Esophagus mucosa (tissue), 1 donor: ENCODE data around the gene OPRL1. TPM values are rescaled to one million over a fixed set of nuclear protein-coding genes. Genes with fewer than 3 reads are reported as not detected.

Source experiments
- ATAC-seq: fragments of 200-7000 bp; cut with Tn5 transposase; one replicate; pipeline ENCODE4 v1.9.1; 2020
- total RNA-seq: library from RNA; stranded (reverse); gene quantifications from one replicate; pipeline ENCODE4 v1.2.4, GENCODE V29; 2023
- donor health status: DM: yes; HTN: yes; CAD: no.

Gene OPRL1
- total RNA-seq, 1 donor from 2014 or later: 0.12 TPM

DNA sequence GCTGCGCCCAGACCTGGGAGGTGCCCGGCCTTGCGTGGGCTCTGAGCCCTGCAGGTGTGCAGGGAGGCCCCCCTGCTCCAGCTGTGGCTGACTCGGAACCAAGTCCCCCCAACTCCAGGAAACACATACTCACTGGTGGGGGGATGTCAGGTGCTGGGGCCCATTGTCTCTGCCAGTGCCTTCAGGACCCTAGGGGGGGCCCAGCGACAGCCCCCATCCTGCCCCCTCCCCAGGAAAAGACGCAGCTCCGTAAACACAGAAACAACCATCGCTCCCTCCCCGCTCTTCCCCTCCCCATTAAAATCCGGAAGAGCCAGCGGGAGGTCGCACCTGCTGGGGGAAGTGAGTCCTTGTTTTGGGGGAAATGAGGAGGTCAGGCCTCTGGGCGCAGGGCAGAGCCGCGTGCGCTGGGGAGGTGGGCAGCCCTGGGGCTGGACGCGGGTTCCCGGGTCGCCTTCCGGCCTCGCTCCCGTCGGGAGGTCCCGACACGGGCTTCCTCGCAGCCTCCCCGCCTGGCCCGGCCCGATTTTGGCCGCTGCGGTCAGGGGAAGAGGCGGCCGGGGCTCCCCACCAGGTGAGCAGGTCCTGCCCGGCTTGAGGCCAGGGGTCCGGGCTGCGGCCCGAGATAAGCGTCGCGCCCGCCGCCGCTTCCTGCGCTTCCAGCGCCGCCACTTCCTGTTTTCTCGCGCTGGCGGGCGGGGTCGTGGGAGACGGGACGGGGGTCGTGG lies 37.7 kb upstream of the OPRL1 start:
- no peak for ATAC-seq

DNA sequence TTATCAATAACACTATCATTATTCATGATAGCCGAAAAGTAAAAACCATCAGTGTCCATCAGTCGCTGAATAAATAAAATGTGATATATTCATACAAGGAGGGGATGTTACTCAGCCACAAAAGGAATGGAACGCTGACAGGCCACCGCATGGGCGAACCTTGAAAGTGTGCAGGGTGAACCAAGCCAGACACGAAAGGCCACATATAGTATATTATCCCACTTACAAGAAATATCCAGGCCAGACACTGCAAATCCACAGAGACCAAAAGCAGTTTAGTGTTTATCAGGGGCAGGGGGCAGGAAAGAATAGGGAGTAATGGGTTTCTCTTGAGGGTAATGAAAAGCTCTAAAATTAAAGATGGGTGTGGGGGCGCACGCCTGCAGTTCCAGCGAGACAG lies 36.1 kb upstream of the OPRL1 start:
- no peak for ATAC-seq

GRCh38 chr20:64044484-64045247 lies 35.2 kb upstream of the OPRL1 start:
- peak; percentile 57 for ATAC-seq

- ATAC-seq: peak; percentile 19
These were observed 34.4 kb upstream of the OPRL1 start for GRCh38 chr20:64045346-64046011.

GRCh38 chr20:64047046-64047389 lies 32.9 kb upstream of the OPRL1 start:
- no peak for ATAC-seq

GRCh38 chr20:64047968-64048401 lies 31.9 kb upstream of the OPRL1 start:
- ATAC-seq: no peak

GRCh38 chr20:64048402-64049044 lies 31.4 kb upstream of the OPRL1 start:
- ATAC-seq: no peak

GRCh38 chr20:64049060-64049877 lies 30.6 kb upstream of the OPRL1 start, which contains the start of gene SOX18:
TSS of gene SOX18 (minus strand) at chr20:64049639. CDS start at chr20:64049516, 123 bp downstream.
- ATAC-seq: no peak

- no peak for ATAC-seq
These were observed 30.0 kb upstream of the OPRL1 start for GRCh38 chr20:64049878-64050260.

DNA sequence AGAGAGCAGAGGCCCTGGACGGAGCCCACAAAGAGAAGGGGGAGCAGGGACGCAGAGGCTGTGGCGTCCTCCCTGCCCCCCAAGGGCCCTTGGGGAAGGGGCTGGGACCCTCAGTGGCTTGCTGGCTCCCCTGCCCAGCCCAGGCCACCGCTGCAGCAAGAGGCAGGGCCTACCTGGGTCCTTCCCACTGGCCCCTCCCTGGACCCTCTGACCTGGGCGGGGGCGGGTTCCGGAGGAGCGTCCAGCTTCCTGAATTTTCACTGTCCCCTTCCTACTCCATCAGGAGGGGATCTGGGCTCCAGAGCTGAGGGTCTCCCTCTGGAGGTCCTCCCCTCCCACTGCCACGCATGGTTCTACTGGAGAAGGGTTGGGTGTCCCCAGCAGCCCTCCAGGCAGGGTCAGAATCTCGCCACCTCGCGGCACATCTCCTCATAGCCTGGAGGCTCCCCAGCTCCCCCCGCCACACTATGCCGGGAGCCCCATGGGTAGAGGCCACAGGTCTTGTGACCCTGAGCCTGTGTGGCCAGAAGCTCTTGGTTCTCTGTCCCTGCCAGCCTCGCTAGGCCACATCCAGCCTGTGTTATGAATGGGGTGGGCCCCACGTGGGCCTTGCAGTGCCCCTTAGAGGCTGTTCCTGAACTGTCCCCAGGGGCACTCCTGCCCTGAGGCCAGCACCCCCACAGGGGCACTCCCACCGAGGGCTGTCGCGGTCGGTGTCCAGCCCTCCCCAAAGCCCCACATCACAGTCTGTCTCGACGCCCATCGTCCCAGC lies 29.4 kb upstream of the OPRL1 start:
- no peak for ATAC-seq

- ATAC-seq: no peak
These were observed 28.8 kb upstream of the OPRL1 start for GRCh38 chr20:64051033-64051452.

- ATAC-seq: peak; percentile 34
These were observed 28.1 kb upstream of the OPRL1 start for GRCh38 chr20:64051561-64052325.

DNA sequence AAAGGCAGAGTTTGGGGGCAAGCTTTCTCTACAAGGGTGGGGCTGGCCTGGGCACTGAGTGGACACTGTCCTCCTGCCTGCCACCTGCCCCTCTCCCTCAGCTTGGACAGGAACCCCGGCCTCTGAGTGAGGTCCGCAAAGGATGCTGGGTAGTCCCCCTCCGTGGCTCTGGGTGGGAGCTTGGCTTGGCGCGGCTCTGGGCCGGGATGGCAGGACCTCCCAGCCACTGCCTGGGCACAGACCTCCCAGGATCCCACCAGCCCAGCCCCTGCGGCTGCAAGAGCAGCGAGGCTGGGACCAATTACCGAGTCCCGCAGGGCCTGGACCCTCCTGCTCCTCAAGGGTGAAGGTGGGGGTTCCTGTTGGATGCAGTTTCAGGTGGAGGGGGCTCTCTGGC lies 27.6 kb upstream of the OPRL1 start:
- no peak for ATAC-seq

GRCh38 chr20:64052987-64053840 lies 26.7 kb upstream of the OPRL1 start:
- ATAC-seq: peak; percentile 31

GRCh38 chr20:64053841-64054661 lies 25.8 kb upstream of the OPRL1 start:
- peak; percentile 12 for ATAC-seq

DNA sequence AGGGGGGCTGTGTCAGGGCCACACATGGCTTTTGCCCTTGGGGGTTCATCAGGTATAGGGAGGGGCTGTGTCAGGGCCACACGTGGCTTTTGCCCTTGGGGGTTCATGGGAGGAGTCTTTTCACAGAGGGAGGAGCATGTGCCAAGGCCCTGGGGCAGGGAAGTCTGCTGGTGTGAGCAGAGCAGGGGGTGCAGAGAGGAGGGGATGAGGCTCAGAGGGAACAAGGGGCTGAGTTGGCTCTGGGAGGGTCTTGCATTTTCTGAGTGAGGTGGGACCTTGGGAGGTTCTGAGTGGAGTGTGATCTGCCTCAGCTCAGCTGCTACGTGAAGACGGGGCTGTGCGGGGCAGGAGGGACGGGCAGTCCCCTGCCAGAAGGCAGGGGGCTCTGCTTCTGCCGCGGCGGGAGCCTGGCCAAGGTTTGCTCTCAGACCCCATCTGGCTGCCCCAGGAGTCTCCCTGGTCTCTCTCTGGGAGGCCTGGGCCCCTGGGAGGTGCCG lies 24.4 kb upstream of the OPRL1 start:
- ATAC-seq: no peak

DNA sequence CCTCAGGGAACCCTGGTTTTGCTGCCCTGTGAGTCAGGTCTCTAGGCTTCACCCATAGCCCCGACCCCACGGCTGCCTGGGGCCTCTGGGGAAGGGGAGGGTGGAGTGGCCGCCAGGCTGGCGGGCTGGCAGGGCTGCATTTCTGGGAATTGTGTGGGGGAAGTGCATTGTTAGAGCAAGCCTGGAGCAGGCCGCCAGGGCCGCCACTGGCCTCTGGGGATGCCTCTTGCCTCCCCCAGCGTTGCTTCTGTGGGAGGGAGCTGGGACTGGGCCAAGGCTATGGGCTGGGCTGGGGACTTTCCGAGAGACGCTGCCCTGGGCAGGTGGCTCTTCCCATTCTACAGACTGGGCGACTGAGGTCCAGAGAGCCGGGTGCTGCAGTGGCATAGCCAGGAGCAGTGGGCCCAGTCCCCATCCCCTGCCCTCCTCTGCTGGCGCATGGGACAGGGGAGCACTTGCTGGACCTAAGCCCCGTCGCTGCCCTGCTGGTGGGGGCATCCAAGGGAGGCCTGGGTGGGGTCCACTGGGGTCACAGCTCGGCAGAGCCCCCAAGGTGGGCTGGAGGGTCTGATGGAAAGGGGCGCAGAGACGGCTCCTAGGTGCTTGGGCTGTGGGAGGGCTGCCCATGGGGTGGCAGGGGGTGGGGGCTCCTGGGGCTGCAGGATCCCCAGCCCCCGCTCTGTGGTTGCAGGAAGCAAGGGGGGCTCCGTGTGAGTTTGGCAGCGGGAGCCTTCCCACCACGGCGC lies 23.8 kb upstream of the OPRL1 start:
- ATAC-seq: no peak

- no peak for ATAC-seq
These were observed 23.3 kb upstream of the OPRL1 start for GRCh38 chr20:64056639-64056888.
